ENCODE measurements around the gene ADGRB2. TPM values are rescaled to one million over a fixed set of nuclear protein-coding genes. Genes with fewer than 3 reads are reported as not detected.

ADGRB2 gene
- total RNA-seq, 1 experiment from 2014 or later: 1.1 TPM

- Histone ChIP-seq H3K27me3 (peaks cover 14% of the 10 kb centered on the region), H3K4me3 (no peak overlapping the region), H3K36me3 (no peaks in the 10 kb centered on the region), H3K27ac (no peak overlapping the region), H3K9me3 (replicated peaks) (no peaks in the 10 kb centered on the region), H3K4me1 (peaks cover 9% of the 10 kb centered on the region)
- no peak for DNase-seq
These were observed 68.8 kb downstream of the ADGRB2 start for GRCh38 chr1:31695327-31695726.

GRCh38 chr1:31694964-31695313 is 69.2 kb downstream of the ADGRB2 start:
- H3K36me3 ChIP-seq: no peaks in the 10 kb centered on the region
- H3K4me3 ChIP-seq: no peak overlapping the region
- H3K9me3 ChIP-seq (replicated peaks): no peaks in the 10 kb centered on the region
- H3K27ac ChIP-seq: no peak overlapping the region
- peaks cover 17% of the 10 kb centered on the region for H3K27me3 ChIP-seq
- DNase-seq: no peak
- peaks cover 9% of the 10 kb centered on the region for H3K4me1 ChIP-seq

GRCh38 chr1:31694069-31694963 is 69.8 kb downstream of the ADGRB2 start:
- no peak overlapping the region for H3K27ac ChIP-seq
- H3K27me3 ChIP-seq: peaks cover 17% of the 10 kb centered on the region
- no peak for DNase-seq
- H3K9me3 ChIP-seq (replicated peaks): no peaks in the 10 kb centered on the region
- no peak overlapping the region for H3K4me3 ChIP-seq
- no peaks in the 10 kb centered on the region for H3K36me3 ChIP-seq
- peaks cover 13% of the 10 kb centered on the region for H3K4me1 ChIP-seq

- Histone ChIP-seq H3K4me1 (peaks cover 13% of the 10 kb centered on the region), H3K36me3 (no peaks in the 10 kb centered on the region), H3K9me3 (replicated peaks) (no peaks in the 10 kb centered on the region), H3K4me3 (no peak overlapping the region), H3K27me3 (peaks cover 17% of the 10 kb centered on the region), H3K27ac (no peak overlapping the region)
- DNase-seq: no peak
These were observed 70.9 kb downstream of the ADGRB2 start for GRCh38 chr1:31693231-31693630.

- H3K36me3 ChIP-seq: no peaks in the 10 kb centered on the region
- H3K27me3 ChIP-seq: peaks cover 18% of the 10 kb centered on the region
- peaks cover 13% of the 10 kb centered on the region for H3K4me1 ChIP-seq
- H3K27ac ChIP-seq: no peak overlapping the region
- DNase-seq: peak in 1 of 2 experiments; percentile 35
- no peak overlapping the region for H3K4me3 ChIP-seq
- H3K9me3 ChIP-seq (replicated peaks): no peaks in the 10 kb centered on the region
These were observed 72.2 kb downstream of the ADGRB2 start for GRCh38 chr1:31691951-31692350.

- peaks cover 13% of the 10 kb centered on the region for H3K4me1 ChIP-seq
- H3K27ac ChIP-seq: no peak overlapping the region
- peaks cover 21% of the 10 kb centered on the region for H3K27me3 ChIP-seq
- no peak for DNase-seq
- H3K4me3 ChIP-seq: no peak overlapping the region
- no peaks in the 10 kb centered on the region for H3K9me3 ChIP-seq (replicated peaks)
- no peaks in the 10 kb centered on the region for H3K36me3 ChIP-seq
These were observed 72.7 kb downstream of the ADGRB2 start for GRCh38 chr1:31691446-31691845.

GRCh38 chr1:31690921-31691320 is 73.2 kb downstream of the ADGRB2 start:
- no peak overlapping the region for H3K4me3 ChIP-seq
- H3K36me3 ChIP-seq: no peaks in the 10 kb centered on the region
- H3K27ac ChIP-seq: no peak overlapping the region
- H3K4me1 ChIP-seq: peaks cover 13% of the 10 kb centered on the region
- no peak for DNase-seq
- H3K9me3 ChIP-seq (replicated peaks): no peaks in the 10 kb centered on the region
- H3K27me3 ChIP-seq: peaks cover 21% of the 10 kb centered on the region

- H3K27ac ChIP-seq: no peak overlapping the region
- peaks cover 23% of the 10 kb centered on the region for H3K27me3 ChIP-seq
- peaks cover 13% of the 10 kb centered on the region for H3K4me1 ChIP-seq
- no peak overlapping the region for H3K4me3 ChIP-seq
- DNase-seq: peak; percentile 51 to 57
- H3K36me3 ChIP-seq: no peaks in the 10 kb centered on the region
- H3K9me3 ChIP-seq (replicated peaks): no peaks in the 10 kb centered on the region
These were observed 74.3 kb downstream of the ADGRB2 start for GRCh38 chr1:31689854-31690253.

- no peaks in the 10 kb centered on the region for H3K36me3 ChIP-seq
- H3K4me3 ChIP-seq: no peak overlapping the region
- no peaks in the 10 kb centered on the region for H3K9me3 ChIP-seq (replicated peaks)
- peaks cover 13% of the 10 kb centered on the region for H3K4me1 ChIP-seq
- H3K27ac ChIP-seq: no peak overlapping the region
- no peak for DNase-seq
- H3K27me3 ChIP-seq: peaks cover 28% of the 10 kb centered on the region
These were observed 74.8 kb downstream of the ADGRB2 start for GRCh38 chr1:31689379-31689778.

- Histone ChIP-seq H3K36me3 (no peaks in the 10 kb centered on the region), H3K27ac (no peak overlapping the region)
These were observed 75.8 kb downstream of the ADGRB2 start for GRCh38 chr1:31688233-31688918.

GRCh38 chr1:31687601-31688000 is 76.5 kb downstream of the ADGRB2 start:
- no peaks in the 10 kb centered on the region for H3K36me3 ChIP-seq
- no peak overlapping the region for H3K4me3 ChIP-seq
- DNase-seq: no peak
- no peaks in the 10 kb centered on the region for H3K9me3 ChIP-seq (replicated peaks)
- no peak overlapping the region for H3K27ac ChIP-seq
- peaks cover 38% of the 10 kb centered on the region for H3K27me3 ChIP-seq
- peaks cover 9% of the 10 kb centered on the region for H3K4me1 ChIP-seq

More at GRCh38 chr1:31688233-31688918, 75.8 kb downstream of the ADGRB2 start:
- no peak for DNase-seq
- H3K9me3 ChIP-seq (replicated peaks): no peaks in the 10 kb centered on the region
- H3K27me3 ChIP-seq: peaks cover 38% of the 10 kb centered on the region
- no peak overlapping the region for H3K4me3 ChIP-seq
- peaks cover 11% of the 10 kb centered on the region for H3K4me1 ChIP-seq

GRCh38 chr1:31685795-31686194 is 78.3 kb downstream of the ADGRB2 start:
- H3K36me3 ChIP-seq: no peaks in the 10 kb centered on the region
- no peaks in the 10 kb centered on the region for H3K9me3 ChIP-seq (replicated peaks)
- peaks cover 9% of the 10 kb centered on the region for H3K4me1 ChIP-seq
- H3K4me3 ChIP-seq: no peak overlapping the region
- peaks cover 36% of the 10 kb centered on the region; the same call in 1 of the 2 replicates for H3K27me3 ChIP-seq
- no peak overlapping the region for H3K27ac ChIP-seq
- no peak for DNase-seq

- no peaks in the 10 kb centered on the region for H3K36me3 ChIP-seq
- H3K27ac ChIP-seq: no peak overlapping the region
- H3K27me3 ChIP-seq: peaks cover 37% of the 10 kb centered on the region; the same call in 1 of the 2 replicates
- no peaks in the 10 kb centered on the region for H3K9me3 ChIP-seq (replicated peaks)
- H3K4me3 ChIP-seq: no peak overlapping the region
- DNase-seq: no peak
- H3K4me1 ChIP-seq: no peaks in the 10 kb centered on the region
These were observed 80.1 kb downstream of the ADGRB2 start for GRCh38 chr1:31683997-31684396.

- no peak overlapping the region for H3K27ac ChIP-seq
- H3K36me3 ChIP-seq: no peaks in the 10 kb centered on the region
These were observed 82.7 kb downstream of the ADGRB2 start for GRCh38 chr1:31681415-31681814.

GRCh38 chr1:31679676-31680230 is 84.4 kb downstream of the ADGRB2 start:
- H3K27me3 ChIP-seq: peaks cover 30% of the 10 kb centered on the region
- H3K27ac ChIP-seq: no peak overlapping the region
- H3K4me3 ChIP-seq: no peak overlapping the region
- no peaks in the 10 kb centered on the region for H3K36me3 ChIP-seq
- no peaks in the 10 kb centered on the region for H3K9me3 ChIP-seq (replicated peaks)
- peaks cover 4% of the 10 kb centered on the region for H3K4me1 ChIP-seq
- no peak for DNase-seq

More at GRCh38 chr1:31681415-31681814, 82.7 kb downstream of the ADGRB2 start:
- no peaks in the 10 kb centered on the region for H3K9me3 ChIP-seq (replicated peaks)
- no peak for DNase-seq
- H3K4me3 ChIP-seq: no peak overlapping the region
- H3K27me3 ChIP-seq: peaks cover 34% of the 10 kb centered on the region
- no peaks in the 10 kb centered on the region for H3K4me1 ChIP-seq
